ENCODE results near the gene SHROOM3.

DNA sequence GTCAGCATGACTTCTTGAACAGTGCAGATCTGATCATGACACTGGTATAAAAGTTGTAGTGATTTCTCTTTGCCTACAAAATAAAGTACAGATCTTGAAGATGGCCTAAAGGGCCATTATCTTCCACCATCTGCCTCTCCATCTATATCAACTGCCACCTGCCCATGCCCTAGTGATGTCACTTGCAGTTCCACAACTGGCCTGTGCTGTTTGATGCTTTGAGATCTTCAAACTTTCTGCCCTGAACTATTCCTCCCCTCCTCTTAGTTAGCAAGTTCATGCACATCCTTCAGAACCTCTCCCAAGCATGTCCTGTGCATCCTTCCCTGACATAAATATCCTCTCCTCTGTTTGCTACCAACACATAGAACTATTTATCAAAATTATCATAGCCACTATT, 245.9 kb downstream of the SHROOM3 start:
- no peak for TF ChIP-seq YY1 (IDR thresholded peaks at IDR 0.05; ENCODE audit: insufficient read depth, insufficient read length)
- TF ChIP-seq ZNF274 (IDR thresholded peaks at IDR 0.05; ENCODE audit: low read depth, low read length), result no peak

All from NT2/D1 (cell line).